Keratinocyte (primary cell): Measurements from ENCODE around the gene TGFBI. TPM values are rescaled to one million over a fixed set of nuclear protein-coding genes. Genes with fewer than 3 reads are reported as not detected.

ENCODE experiments used
- DNase-seq: peaks from one replicate; pipeline ENCODE4 v3.0.0-alpha.2; 2011; ENCODE audit warnings: low read depth, missing footprints, low spot score
- FAIRE-seq: peaks from 2 replicates; lab custom pipeline; 2011; peaks lifted over from hg19 to GRCh38; lab: Jason Lieb, UNC
- H2AFZ ChIP-seq: 2 replicates; pipeline ENCODE4 v1.6.0; 2012; ENCODE audit warnings: low read length, control low read depth, inconsistent platforms; ENCODE audit not compliant: control insufficient read depth
- H3K27ac ChIP-seq: 2 replicates; pipeline ENCODE4 v1.5.1; 2011; ENCODE audit warnings: low read length; ENCODE audit not compliant: control insufficient read depth, insufficient read depth
- H3K27me3 ChIP-seq: 3 replicates; pipeline ENCODE4 v1.6.0; 2011; ENCODE audit warnings: low read length; ENCODE audit not compliant: control insufficient read depth, insufficient read depth; ENCODE audit errors: extremely low read depth
- H3K36me3 ChIP-seq, 2 experiments: 2 replicates in 1 of 2; 3 replicates in 1 of 2; pipeline ENCODE4 v1.5.1; 2011; ENCODE audit warnings: low read length in 2 of 2, mild to moderate bottlenecking in 1 of 2; ENCODE audit not compliant: control insufficient read depth in 2 of 2, insufficient read depth in 2 of 2; ENCODE audit errors: extremely low read depth in 1 of 2
- H3K4me1 ChIP-seq: 3 replicates; pipeline ENCODE4 v1.5.1; 2011; ENCODE audit warnings: low read length; ENCODE audit not compliant: control insufficient read depth, insufficient read depth; ENCODE audit errors: extremely low read depth
- H3K4me2 ChIP-seq: 3 replicates; pipeline ENCODE4 v1.6.0; 2011; ENCODE audit warnings: low read depth, low read length; ENCODE audit not compliant: control insufficient read depth, insufficient read depth; ENCODE audit errors: extremely low read depth
- H3K4me3 ChIP-seq, 3 experiments: fragments of 200-600 bp in 1 of 3; sonication (generic) in 1 of 3; 2 replicates in 2 of 3; 3 replicates in 1 of 3; pipeline ENCODE4 v1.5.1; 2011 to 2016; ENCODE audit warnings: low read length in 3 of 3, mild to moderate bottlenecking in 3 of 3, control low read depth in 2 of 3, inconsistent platforms in 1 of 3, low read depth in 1 of 3, mixed read lengths in 1 of 3, mixed run types in 1 of 3, moderate library complexity in 1 of 3; ENCODE audit not compliant: control insufficient read depth in 2 of 3, insufficient read depth in 2 of 3; ENCODE audit errors: extremely low read depth in 1 of 3
- H3K79me2 ChIP-seq: 2 replicates; pipeline ENCODE4 v1.6.0; 2012; ENCODE audit warnings: low read length; ENCODE audit not compliant: control insufficient read depth, insufficient read depth
- H3K9ac ChIP-seq: 3 replicates; pipeline ENCODE4 v1.6.0; 2011; ENCODE audit warnings: low read length; ENCODE audit not compliant: control insufficient read depth, insufficient read depth; ENCODE audit errors: extremely low read depth
- H3K9me1 ChIP-seq: 3 replicates; pipeline ENCODE4 v1.6.0; 2011; ENCODE audit warnings: low read length; ENCODE audit not compliant: control insufficient read depth, insufficient read depth; ENCODE audit errors: extremely low read depth
- H3K9me3 ChIP-seq: 2 replicates; pipeline ENCODE4 v1.5.1; 2012; ENCODE audit warnings: low read depth, low read length; ENCODE audit not compliant: control insufficient read depth
- H4K20me1 ChIP-seq: 3 replicates; pipeline ENCODE4 v1.6.0; 2011; ENCODE audit warnings: low read length; ENCODE audit not compliant: control insufficient read depth, insufficient read depth; ENCODE audit errors: extremely low read depth
- EZH2 ChIP-seq: IDR thresholded peaks from one replicate; pipeline ENCODE4 v1.6.1; 2012; ENCODE audit warnings: inconsistent platforms, mild to moderate bottlenecking, low read length, moderate library complexity
- dilution Hi-C: fragments of 300-500 bp; cut with MboI; formaldehyde crosslinking; loops from one replicate; pipeline ENCODE4 v1.7.0; 2020; ENCODE audit warnings: low sequenced_read_pairs; ENCODE audit not compliant: extremely low pct_ligation_motif_present
- polyA minus RNA-seq, 3 experiments: library from RNA; depleted of rRNA, polyadenylated mRNA; stranded (reverse); fragments of >200 nt; gene quantifications; 1 replicate in 1 of 3; 2 replicates in 1 of 3; 3 replicates in 1 of 3; pipeline ENCODE4 v1.2.3, GENCODE V29; 2011
- polyA plus RNA-seq, 5 experiments: library from polyadenylated mRNA; depleted of rRNA in 3 of 5; stranded (reverse) in 3 of 5; stranded (forward) in 1 of 5; unstranded in 1 of 5; fragments of >200 nt; gene quantifications; 1 replicate in 1 of 5; 2 replicates in 3 of 5; 3 replicates in 1 of 5; pipeline versions ENCODE4 v1.2.1 to v1.2.3, GENCODE V29; 2011 to 2012; ENCODE audit warnings: missing spikeins in 2 of 5, low read depth in 1 of 5, low replicate concordance in 1 of 5
- TF ChIP-seq, protein P1 (sequence below), 3 experiments: IDR thresholded peaks in 1 of 3; conservative IDR thresholded peaks in 1 of 3; optimal IDR thresholded peaks in 1 of 3; 2 replicates in 2 of 3; 3 replicates in 1 of 3; pipeline versions ENCODE3 to v1.5.1; 2011; ENCODE audit warnings: low read length in 3 of 3, mild to moderate bottlenecking in 3 of 3, moderate library complexity in 2 of 3, control low read depth in 1 of 3, inconsistent platforms in 1 of 3; ENCODE audit not compliant: insufficient read depth in 2 of 3; ENCODE audit errors: extremely low read depth in 1 of 3

Gene TGFBI
- polyA plus RNA-seq (270 to 490 TPM (median 379 TPM) in 3 replicates), polyA minus RNA-seq (282 to 529 TPM (median 401 TPM) in 3 replicates)
- polyA plus RNA-seq (2011; ENCODE audit: low read depth) = 92.0 TPM
- polyA plus RNA-seq (2011; cell fraction: cytosol; rRNA removed) = 190 and 225 TPM in 2 replicates
- polyA plus RNA-seq (2011; cell fraction: nucleus; rRNA removed) = 856 and 930 TPM in 2 replicates
- polyA plus RNA-seq (2012; ENCODE audit: low replicate concordance) = 178 and 370 TPM in 2 replicates
- 410 TPM for polyA minus RNA-seq (2011; cell fraction: cytosol; rRNA and poly(A)+ RNA removed)
- 536 and 762 TPM in 2 replicates for polyA minus RNA-seq (2011; cell fraction: nucleus; rRNA and poly(A)+ RNA removed)

DNA sequence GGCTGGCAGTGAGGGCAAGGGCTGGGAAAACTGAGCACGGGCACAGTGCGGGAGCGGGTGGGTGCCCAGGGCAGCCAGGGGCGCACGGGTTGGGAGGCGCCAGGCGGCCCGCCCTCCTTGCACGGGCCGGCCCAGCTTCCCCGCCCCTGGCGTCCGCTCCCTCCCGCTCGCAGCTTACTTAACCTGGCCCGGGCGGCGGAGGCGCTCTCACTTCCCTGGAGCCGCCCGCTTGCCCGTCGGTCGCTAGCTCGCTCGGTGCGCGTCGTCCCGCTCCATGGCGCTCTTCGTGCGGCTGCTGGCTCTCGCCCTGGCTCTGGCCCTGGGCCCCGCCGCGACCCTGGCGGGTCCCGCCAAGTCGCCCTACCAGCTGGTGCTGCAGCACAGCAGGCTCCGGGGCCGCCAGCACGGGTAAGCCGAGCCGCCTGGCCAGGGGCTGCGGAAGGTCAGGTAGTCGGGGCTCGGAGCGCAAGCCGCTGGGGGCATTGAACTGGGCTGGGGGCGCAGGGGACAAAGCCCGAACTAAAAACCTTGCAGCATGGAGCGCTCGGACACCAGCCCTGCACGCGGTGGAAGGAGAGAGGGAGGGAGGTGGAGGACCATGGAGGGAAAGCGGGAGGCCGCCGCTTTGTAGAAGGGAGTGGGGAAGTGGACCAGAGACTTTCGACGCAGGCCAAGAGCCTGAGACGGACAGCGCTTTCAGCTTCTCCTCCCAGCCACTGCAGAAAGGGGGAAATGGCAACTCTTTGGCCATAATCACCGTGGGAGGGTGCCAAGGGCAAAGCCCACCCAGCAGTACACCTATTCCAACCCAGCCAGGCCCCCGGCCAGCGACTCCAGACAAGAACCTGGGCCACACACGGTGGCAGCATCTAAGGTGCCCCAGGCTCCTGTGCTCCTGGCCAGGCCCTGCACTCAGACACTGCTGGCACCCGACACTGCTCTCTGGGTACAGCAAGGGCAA lies at the start of gene TGFBI:
Gene TGFBI (plus strand): TSS at position 207 of the 961 bp plus-strand sequence. CDS start 68 bp downstream, at position 275.
- Histone ChIP-seq H4K20me1 (no peaks in the 10 kb centered on the region), H3K4me3 (peak within 1 kb of the TSS; percentile 62 to 71 (median 64)), H3K79me2 (peaks cover 14% of the 10 kb centered on the region), H2AFZ (peak within 1 kb of the TSS; percentile 71), H3K27me3 (no peaks in the 10 kb centered on the region), H3K9me1 (no peaks in the 10 kb centered on the region), H3K36me3 (peaks cover 0 to 4% of the 10 kb centered on the region in 2 experiments), H3K9me3 (no peaks in the 10 kb centered on the region), H3K9ac (peak within 1 kb of the TSS; percentile 63), H3K27ac (peak within 1 kb of the TSS; percentile 21), H3K4me1 (peaks cover 61% of the 10 kb centered on the region), H3K4me2 (peak within 1 kb of the TSS; percentile 75)
- TF ChIP-seq EZH2 = no peak
- TF ChIP-seq, protein P1, sequence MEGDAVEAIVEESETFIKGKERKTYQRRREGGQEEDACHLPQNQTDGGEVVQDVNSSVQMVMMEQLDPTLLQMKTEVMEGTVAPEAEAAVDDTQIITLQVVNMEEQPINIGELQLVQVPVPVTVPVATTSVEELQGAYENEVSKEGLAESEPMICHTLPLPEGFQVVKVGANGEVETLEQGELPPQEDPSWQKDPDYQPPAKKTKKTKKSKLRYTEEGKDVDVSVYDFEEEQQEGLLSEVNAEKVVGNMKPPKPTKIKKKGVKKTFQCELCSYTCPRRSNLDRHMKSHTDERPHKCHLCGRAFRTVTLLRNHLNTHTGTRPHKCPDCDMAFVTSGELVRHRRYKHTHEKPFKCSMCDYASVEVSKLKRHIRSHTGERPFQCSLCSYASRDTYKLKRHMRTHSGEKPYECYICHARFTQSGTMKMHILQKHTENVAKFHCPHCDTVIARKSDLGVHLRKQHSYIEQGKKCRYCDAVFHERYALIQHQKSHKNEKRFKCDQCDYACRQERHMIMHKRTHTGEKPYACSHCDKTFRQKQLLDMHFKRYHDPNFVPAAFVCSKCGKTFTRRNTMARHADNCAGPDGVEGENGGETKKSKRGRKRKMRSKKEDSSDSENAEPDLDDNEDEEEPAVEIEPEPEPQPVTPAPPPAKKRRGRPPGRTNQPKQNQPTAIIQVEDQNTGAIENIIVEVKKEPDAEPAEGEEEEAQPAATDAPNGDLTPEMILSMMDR (optimal IDR thresholded peaks at IDR 0.05 in 1 of 3, IDR thresholded peaks at IDR 0.05 in 1 of 3, conservative IDR thresholded peaks at IDR 0.05 in 1 of 3; ENCODE audit: extremely low read depth in 1 of 3, insufficient read depth in 2 of 3, low read length in 3 of 3) = peak in 2 of 3 experiments; percentile 21 to 53
- dilution Hi-C loops = no loop called here
- no peak for DNase-seq
- no peak for FAIRE-seq

DNA sequence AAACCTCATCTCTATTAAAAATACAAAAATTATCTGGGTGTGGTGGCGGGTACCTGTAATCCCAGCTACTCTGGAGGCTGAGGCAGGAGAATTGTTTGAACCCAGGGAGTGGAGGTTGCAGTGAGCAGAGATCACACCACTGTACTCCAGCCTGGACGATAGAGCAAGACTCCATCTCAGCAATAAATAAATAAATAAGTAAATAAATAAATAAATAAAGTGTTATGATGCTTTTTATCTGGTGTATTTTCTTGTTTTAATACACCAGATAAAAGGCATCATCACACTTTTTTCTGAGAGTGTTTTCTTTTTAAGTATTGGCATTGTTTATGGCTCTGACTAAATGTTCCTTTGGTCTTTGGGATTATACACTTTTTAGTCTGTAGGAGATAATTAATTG lies 49.8 kb upstream of the TGFBI start:
- no peak overlapping the region for H3K4me2 ChIP-seq
- H3K27me3 ChIP-seq = no peaks in the 10 kb centered on the region
- peaks cover under 1% of the 10 kb centered on the region for H3K4me1 ChIP-seq
- no peak for FAIRE-seq
- DNase-seq = no peak
- H3K27ac ChIP-seq = no peak overlapping the region
- no peaks in the 10 kb centered on the region for H4K20me1 ChIP-seq
- TF ChIP-seq, protein P1 (optimal IDR thresholded peaks at IDR 0.05 in 1 of 3, IDR thresholded peaks at IDR 0.05 in 1 of 3, conservative IDR thresholded peaks at IDR 0.05 in 1 of 3; ENCODE audit: extremely low read depth in 1 of 3, insufficient read depth in 2 of 3, low read length in 3 of 3) = no peak
- TF ChIP-seq EZH2 = no peak
- H2AFZ ChIP-seq = no peak overlapping the region
- no peaks in the 10 kb centered on the region for H3K36me3 ChIP-seq
- H3K79me2 ChIP-seq = no peaks in the 10 kb centered on the region
- H3K9me1 ChIP-seq = no peaks in the 10 kb centered on the region
- dilution Hi-C loops = no loop called here
- no peak overlapping the region for H3K4me3 ChIP-seq
- no peaks in the 10 kb centered on the region for H3K9me3 ChIP-seq
- no peak overlapping the region for H3K9ac ChIP-seq
